Measurements from ENCODE around the gene CAVIN4. TPM values are rescaled to one million over a fixed set of nuclear protein-coding genes. Genes with fewer than 3 reads are reported as not detected.

The CAVIN4 gene
- total RNA-seq, 1 donor from 2014 or later, result 50.9 TPM

DNA sequence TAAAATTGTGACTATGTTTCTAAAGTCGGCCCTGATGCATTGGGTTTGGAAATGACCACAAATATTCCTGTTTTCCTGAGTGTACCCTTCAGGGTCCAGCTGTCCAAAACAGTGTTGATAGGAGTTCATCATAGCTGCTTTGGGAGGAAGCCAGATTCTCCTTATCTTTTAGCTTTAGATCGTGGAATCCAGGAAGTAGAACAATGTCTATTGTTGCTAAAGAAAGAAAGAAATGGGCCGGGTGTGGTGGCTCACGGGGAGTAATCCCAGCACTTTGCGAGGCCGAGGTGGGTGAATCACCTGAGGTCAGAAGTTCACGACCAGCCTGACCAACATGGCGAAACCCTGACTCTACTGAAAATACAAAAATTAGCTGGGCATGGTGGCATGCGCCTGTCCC is 9.5 kb downstream of the CAVIN4 start:
- DNase-seq, result no peak
- H3K27ac ChIP-seq (replicated peaks), result peak overlapping the region; percentile 9

DNA sequence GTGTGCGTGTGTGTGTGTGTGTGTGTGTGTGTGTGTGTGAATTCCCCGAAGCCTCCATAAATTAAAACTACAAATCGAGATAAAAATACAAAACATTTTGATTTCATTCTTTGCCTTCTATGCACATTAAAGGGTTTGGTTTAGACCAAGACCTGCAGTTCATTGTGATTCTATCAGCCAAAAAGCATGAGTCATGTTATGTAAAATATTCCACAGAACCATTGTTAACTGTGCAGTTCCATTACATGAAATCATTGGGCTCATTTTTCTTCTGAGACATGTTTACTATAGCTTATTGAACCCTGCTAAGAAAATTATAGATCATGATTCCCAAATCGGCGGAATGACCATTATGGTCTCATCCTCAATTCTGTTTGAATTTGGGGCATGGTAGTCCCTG is 11.7 kb downstream of the CAVIN4 start:
- DNase-seq, result no peak
- H3K4me1 ChIP-seq, result peaks cover 14% of the 10 kb centered on the region
- no peaks in the 10 kb centered on the region for H3K27me3 ChIP-seq (ENCODE audit: low read depth)
- no peak overlapping the region for H3K4me3 ChIP-seq
- intact Hi-C loops (cut with micrococcal nuclease), result no loop called here
- H3K27ac ChIP-seq (replicated peaks), result no peak overlapping the region
- TF ChIP-seq, protein P1, sequence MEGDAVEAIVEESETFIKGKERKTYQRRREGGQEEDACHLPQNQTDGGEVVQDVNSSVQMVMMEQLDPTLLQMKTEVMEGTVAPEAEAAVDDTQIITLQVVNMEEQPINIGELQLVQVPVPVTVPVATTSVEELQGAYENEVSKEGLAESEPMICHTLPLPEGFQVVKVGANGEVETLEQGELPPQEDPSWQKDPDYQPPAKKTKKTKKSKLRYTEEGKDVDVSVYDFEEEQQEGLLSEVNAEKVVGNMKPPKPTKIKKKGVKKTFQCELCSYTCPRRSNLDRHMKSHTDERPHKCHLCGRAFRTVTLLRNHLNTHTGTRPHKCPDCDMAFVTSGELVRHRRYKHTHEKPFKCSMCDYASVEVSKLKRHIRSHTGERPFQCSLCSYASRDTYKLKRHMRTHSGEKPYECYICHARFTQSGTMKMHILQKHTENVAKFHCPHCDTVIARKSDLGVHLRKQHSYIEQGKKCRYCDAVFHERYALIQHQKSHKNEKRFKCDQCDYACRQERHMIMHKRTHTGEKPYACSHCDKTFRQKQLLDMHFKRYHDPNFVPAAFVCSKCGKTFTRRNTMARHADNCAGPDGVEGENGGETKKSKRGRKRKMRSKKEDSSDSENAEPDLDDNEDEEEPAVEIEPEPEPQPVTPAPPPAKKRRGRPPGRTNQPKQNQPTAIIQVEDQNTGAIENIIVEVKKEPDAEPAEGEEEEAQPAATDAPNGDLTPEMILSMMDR (IDR thresholded peaks at IDR 0.05; ENCODE audit: borderline replicate concordance), result no peak
- no peaks in the 10 kb centered on the region for H3K9me3 ChIP-seq (replicated peaks)
- H3K36me3 ChIP-seq, result peaks cover 8% of the 10 kb centered on the region

More for the DNA sequence above, 9.5 kb downstream of the CAVIN4 start:
- Histone ChIP-seq H3K27me3 (ENCODE audit: low read depth) (no peaks in the 10 kb centered on the region), H3K36me3 (peaks cover 8% of the 10 kb centered on the region), H3K4me1 (peaks cover 34% of the 10 kb centered on the region), H3K9me3 (replicated peaks) (no peaks in the 10 kb centered on the region), H3K4me3 (no peak overlapping the region)
- intact Hi-C loops (cut with micrococcal nuclease), result no loop called here
- TF ChIP-seq, protein P1 (IDR thresholded peaks at IDR 0.05; ENCODE audit: borderline replicate concordance), result no peak

DNA sequence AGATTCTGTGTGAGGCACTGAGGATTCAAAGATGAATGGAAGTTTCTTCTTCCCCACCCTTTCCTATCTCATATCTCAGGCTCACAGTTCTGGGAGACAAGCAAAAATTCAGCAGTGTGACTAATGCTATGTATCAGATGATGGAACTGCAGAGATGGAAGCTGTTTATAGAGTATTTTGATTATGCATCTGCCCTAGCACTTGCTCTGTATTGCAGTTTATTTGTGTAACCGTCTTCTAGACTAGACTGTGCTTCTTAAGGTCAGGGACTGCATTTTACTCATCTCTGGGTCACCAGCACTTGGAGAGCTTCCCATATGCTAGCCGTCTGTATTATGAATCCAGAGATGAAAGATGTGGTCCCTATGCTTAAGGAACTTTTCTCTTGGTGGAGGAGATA is 12.6 kb downstream of the CAVIN4 start:
- Histone ChIP-seq H3K36me3 (peaks cover 8% of the 10 kb centered on the region), H3K4me3 (no peak overlapping the region), H3K27me3 (ENCODE audit: low read depth) (no peaks in the 10 kb centered on the region), H3K27ac (replicated peaks) (no peak overlapping the region), H3K4me1 (peaks cover 16% of the 10 kb centered on the region), H3K9me3 (replicated peaks) (no peaks in the 10 kb centered on the region)
- DNase-seq, result no peak
- intact Hi-C loops (cut with micrococcal nuclease), result no loop called here
- TF ChIP-seq, protein P1 (IDR thresholded peaks at IDR 0.05; ENCODE audit: borderline replicate concordance), result no peak

DNA sequence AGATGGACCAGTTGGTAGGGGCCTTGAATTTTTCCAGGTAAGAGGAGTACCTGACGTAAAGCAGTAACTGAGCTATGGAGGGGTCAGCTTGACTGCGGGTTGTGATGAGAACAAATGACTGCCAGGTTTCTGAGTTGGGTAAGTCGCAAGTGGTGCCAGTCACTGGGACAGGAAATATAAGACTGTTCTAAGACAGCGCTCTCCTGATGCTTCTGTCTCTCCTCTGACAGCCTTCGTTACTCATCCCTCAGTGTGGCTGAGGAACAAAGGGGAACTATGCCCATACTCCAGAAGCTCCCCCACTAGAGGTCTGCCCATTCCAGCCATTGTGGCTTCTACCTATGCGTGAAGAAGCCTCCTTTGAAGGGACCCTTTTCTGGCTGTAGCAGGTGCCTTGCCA is 13.3 kb downstream of the CAVIN4 start:
- H3K4me1 ChIP-seq, result peaks cover 16% of the 10 kb centered on the region
- peaks cover 2% of the 10 kb centered on the region for H3K36me3 ChIP-seq
- TF ChIP-seq, protein P1 (IDR thresholded peaks at IDR 0.05; ENCODE audit: borderline replicate concordance), result no peak
- no peak overlapping the region for H3K27ac ChIP-seq (replicated peaks)
- no peaks in the 10 kb centered on the region for H3K9me3 ChIP-seq (replicated peaks)
- H3K4me3 ChIP-seq, result no peak overlapping the region
- H3K27me3 ChIP-seq (ENCODE audit: low read depth), result no peaks in the 10 kb centered on the region
- no peak for DNase-seq
- intact Hi-C loops (cut with micrococcal nuclease), result no loop called here

DNA sequence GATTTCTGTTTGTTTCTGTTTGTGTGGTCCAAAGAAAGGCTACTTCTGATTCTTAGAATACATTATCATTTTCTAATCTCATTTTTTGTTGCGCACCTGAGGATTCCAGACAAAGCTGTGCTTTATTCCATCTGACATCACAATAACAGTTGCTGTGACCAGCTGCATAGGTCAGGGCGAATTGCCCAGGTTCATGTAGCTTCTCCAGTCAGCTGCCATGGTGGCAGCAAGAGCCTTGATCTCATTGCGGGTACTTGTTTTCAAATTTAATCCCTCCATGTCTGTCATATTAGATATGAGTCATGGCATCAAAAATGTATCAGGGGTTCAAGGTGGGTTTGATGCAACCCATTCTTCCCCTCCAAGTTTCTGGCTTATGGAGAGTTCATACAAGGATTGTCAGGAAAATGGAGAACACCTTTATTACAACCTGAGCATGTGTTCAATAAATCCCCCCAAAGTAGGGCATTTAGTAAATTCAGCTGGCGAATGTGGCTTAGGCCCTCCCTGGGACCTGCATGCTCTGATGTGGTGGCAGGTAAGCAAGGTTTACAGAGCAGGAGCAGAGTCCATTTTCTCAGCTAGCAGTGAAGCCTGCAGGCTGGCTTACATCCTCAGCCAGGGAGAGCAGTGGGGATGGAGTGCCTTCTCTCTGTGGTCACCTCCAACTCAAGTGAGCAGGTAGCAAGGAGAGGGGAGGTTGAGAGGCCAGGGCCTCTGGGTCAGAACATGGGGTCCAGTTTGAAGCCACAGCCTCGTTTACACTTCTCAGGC is 13.9 kb downstream of the CAVIN4 start:
- peaks cover 16% of the 10 kb centered on the region for H3K4me1 ChIP-seq
- H3K4me3 ChIP-seq, result no peak overlapping the region
- H3K27me3 ChIP-seq (ENCODE audit: low read depth), result no peaks in the 10 kb centered on the region
- DNase-seq, result no peak
- no peak overlapping the region for H3K27ac ChIP-seq (replicated peaks)
- TF ChIP-seq, protein P1 (IDR thresholded peaks at IDR 0.05; ENCODE audit: borderline replicate concordance), result no peak
- H3K36me3 ChIP-seq, result no peaks in the 10 kb centered on the region
- intact Hi-C loops (cut with micrococcal nuclease), result no loop called here
- no peaks in the 10 kb centered on the region for H3K9me3 ChIP-seq (replicated peaks)

All from left ventricle myocardium inferior (tissue), 1 donor.